SK-N-SH (cell line): Measurements from ENCODE around the gene TJP3.

ENCODE experiments used
- FOXJ3 ChIP-seq: sonication (generic); formaldehyde crosslinking; IDR thresholded peaks from 2 replicates; pipeline ENCODE4 v1.5.1; 2020; ENCODE audit warnings: mild to moderate bottlenecking, missing genetic modification reagents
- FOXM1 ChIP-seq: IDR thresholded peaks from 2 replicates; pipeline ENCODE4 v1.4.0; 2012; ENCODE audit warnings: low read depth, mild to moderate bottlenecking
- MAX ChIP-seq: IDR thresholded peaks from 2 replicates; pipeline ENCODE4 v1.4.0; 2012; ENCODE audit warnings: low read depth
- MEF2A ChIP-seq: IDR thresholded peaks from 2 replicates; pipeline ENCODE4 v1.4.0; 2012; ENCODE audit warnings: low read depth, borderline replicate concordance
- POLR2AphosphoS5 ChIP-seq: IDR thresholded peaks from 2 replicates; pipeline ENCODE4 v1.6.1; 2012; ENCODE audit warnings: low read depth, low read length
- REST ChIP-seq: IDR thresholded peaks from 2 replicates; pipeline ENCODE4 v1.6.1; 2012; ENCODE audit warnings: mild to moderate bottlenecking, low read depth, low read length, moderate library complexity
- RFX5 ChIP-seq: IDR thresholded peaks from 2 replicates; pipeline ENCODE4 v1.6.1; 2012; ENCODE audit warnings: mild to moderate bottlenecking, improper control_type of control experiment, low read length
- TAF1 ChIP-seq: IDR thresholded peaks from 2 replicates; pipeline ENCODE4 v1.6.1; 2012; ENCODE audit warnings: low read depth, mild to moderate bottlenecking, low read length, moderate library complexity, borderline replicate concordance
- TF ChIP-seq, protein P1 (sequence below): fragments of 200-600 bp; sonication (generic); IDR thresholded peaks from 2 replicates; pipeline ENCODE4 v1.6.1; 2017; ENCODE audit warnings: antibody characterized with exemption, mild to moderate bottlenecking, moderate library complexity

DNA sequence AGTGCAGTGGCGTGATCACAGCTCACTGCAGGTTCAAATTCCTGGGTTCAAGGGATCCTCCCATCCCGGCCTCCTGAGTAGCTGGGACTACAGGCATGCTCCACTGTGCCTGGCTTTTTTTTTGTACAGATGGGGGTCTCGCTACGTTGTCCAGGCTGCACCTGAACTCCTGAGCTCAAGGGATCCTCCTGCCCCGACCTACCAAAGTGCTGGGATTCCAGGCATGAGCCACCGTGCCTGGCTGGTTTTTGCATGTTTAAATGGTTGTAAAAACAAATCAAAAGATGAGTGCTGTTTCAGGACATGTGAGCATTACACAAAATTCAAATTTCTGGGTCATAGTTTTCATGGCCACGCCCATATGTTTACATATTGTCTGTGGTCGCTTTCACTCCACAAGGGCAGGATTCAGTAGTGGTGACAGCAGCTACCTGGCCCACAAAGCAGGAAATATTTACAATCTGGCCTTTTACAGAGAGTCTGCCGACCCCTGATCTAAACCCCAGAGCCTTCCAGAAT lies 72.7 kb downstream of the TJP3 start:
- TF ChIP-seq, protein P1, sequence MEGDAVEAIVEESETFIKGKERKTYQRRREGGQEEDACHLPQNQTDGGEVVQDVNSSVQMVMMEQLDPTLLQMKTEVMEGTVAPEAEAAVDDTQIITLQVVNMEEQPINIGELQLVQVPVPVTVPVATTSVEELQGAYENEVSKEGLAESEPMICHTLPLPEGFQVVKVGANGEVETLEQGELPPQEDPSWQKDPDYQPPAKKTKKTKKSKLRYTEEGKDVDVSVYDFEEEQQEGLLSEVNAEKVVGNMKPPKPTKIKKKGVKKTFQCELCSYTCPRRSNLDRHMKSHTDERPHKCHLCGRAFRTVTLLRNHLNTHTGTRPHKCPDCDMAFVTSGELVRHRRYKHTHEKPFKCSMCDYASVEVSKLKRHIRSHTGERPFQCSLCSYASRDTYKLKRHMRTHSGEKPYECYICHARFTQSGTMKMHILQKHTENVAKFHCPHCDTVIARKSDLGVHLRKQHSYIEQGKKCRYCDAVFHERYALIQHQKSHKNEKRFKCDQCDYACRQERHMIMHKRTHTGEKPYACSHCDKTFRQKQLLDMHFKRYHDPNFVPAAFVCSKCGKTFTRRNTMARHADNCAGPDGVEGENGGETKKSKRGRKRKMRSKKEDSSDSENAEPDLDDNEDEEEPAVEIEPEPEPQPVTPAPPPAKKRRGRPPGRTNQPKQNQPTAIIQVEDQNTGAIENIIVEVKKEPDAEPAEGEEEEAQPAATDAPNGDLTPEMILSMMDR = no peak
- no peak for TF ChIP-seq POLR2AphosphoS5
- TF ChIP-seq MAX = no peak
- TF ChIP-seq REST = no peak
- no peak for TF ChIP-seq TAF1
- no peak for TF ChIP-seq FOXJ3 (CRISPR knock-in tag)
- TF ChIP-seq FOXM1 = no peak
- TF ChIP-seq MEF2A = no peak
- TF ChIP-seq RFX5 = no peak
